ENCODE measurements around the gene SEC14L3.
A peak's percentile ranks its signal among the peaks of the same experiment; 100 is the strongest.

DNA sequence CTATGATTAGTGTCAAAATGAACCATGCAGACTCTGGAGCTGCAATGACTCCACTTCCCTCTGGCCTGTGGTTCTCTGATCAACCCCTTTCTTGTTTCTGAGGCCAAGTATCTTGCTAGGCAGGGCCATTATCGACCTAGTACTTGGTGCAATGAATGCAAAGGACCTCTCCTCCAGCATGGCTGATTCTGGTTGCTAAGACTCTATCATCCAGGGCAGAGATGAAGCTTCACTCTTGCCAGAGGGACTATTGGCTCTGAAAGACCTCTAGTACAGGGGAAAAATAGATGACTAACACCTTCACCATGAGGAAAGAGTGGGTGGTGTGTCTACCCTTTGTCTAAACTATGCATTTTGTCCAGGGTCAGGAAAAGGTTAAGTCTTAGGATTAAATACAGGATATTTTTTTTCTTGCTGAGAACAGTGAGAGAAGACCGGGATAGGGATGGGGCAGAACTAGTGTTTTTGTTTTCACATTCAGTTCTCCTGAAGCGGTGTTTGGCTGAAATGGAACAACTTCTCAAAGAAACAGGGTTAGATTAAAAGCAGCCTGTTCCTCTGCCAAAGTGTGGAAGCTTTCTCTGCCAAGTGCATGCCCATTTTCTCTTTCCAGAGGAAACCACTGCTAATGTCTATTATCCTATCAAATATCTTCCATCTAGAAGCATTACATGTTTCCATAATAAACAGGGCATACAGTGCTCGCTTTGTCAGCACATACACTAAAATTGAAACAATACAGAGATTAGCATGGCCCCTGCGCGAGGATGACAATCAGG is 51.3 kb downstream of the SEC14L3 start:
- TF ChIP-seq NFE2L2 (IDR thresholded peaks at IDR 0.05; ENCODE audit: low read depth, low read length) (no peak), CTCF (conservative IDR thresholded peaks at IDR 0.05; ENCODE audit: low read depth, low read length) (no peak), CEBPB (IDR thresholded peaks at IDR 0.05; ENCODE audit: low read depth, low read length) (peak; percentile 1; the same call in 1 of the 2 replicates), POLR2A (IDR thresholded peaks at IDR 0.05; ENCODE audit: low read depth, low read length) (no peak), CHD1 (IDR thresholded peaks at IDR 0.05; ENCODE audit: low read depth, low read length) (no peak), MXI1 (IDR thresholded peaks at IDR 0.05; ENCODE audit: borderline replicate concordance, low read depth, low read length) (no peak), MAFK (IDR thresholded peaks at IDR 0.05; ENCODE audit: low read depth, low read length) (no peak), MAZ (IDR thresholded peaks at IDR 0.05; ENCODE audit: borderline replicate concordance, low read depth, low read length) (no peak), FOS (IDR thresholded peaks at IDR 0.05; ENCODE audit: low read depth, low read length) (peak; percentile 50; the same call in 1 of the 2 replicates), RFX5 (IDR thresholded peaks at IDR 0.05; ENCODE audit: low read depth, low read length) (no peak), ELK1 (IDR thresholded peaks at IDR 0.05; ENCODE audit: borderline replicate concordance, low read depth, low read length) (no peak), BHLHE40 (IDR thresholded peaks at IDR 0.05; ENCODE audit: low read depth, low read length) (no peak)
- TF ChIP-seq, protein P1, sequence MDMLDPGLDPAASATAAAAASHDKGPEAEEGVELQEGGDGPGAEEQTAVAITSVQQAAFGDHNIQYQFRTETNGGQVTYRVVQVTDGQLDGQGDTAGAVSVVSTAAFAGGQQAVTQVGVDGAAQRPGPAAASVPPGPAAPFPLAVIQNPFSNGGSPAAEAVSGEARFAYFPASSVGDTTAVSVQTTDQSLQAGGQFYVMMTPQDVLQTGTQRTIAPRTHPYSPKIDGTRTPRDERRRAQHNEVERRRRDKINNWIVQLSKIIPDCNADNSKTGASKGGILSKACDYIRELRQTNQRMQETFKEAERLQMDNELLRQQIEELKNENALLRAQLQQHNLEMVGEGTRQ (IDR thresholded peaks at IDR 0.05; ENCODE audit: low read depth, low read length): no peak
